ENCODE results near the gene PGBD5.

Gene PGBD5

DNA sequence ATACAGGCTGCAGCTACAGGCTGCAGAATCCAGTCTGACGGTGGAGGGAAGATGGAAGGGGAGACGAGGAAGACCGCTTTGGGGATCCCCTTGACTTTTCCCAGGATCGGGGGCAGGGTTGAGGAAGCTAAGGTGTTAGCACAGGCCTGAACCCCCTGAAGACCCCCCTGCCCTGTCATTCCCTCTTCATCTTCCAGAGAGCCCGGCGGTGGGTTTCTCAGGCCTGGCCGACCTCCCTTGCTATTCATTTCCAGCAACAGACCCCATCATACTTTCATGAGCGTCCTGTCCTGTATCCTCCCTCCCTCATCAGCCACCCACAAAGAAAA lies 112.0 kb downstream of the PGBD5 start:
- TF ChIP-seq, protein P1, sequence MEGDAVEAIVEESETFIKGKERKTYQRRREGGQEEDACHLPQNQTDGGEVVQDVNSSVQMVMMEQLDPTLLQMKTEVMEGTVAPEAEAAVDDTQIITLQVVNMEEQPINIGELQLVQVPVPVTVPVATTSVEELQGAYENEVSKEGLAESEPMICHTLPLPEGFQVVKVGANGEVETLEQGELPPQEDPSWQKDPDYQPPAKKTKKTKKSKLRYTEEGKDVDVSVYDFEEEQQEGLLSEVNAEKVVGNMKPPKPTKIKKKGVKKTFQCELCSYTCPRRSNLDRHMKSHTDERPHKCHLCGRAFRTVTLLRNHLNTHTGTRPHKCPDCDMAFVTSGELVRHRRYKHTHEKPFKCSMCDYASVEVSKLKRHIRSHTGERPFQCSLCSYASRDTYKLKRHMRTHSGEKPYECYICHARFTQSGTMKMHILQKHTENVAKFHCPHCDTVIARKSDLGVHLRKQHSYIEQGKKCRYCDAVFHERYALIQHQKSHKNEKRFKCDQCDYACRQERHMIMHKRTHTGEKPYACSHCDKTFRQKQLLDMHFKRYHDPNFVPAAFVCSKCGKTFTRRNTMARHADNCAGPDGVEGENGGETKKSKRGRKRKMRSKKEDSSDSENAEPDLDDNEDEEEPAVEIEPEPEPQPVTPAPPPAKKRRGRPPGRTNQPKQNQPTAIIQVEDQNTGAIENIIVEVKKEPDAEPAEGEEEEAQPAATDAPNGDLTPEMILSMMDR (IDR thresholded peaks at IDR 0.05; ENCODE audit: low read depth, low read length, missing control alignments) = no peak
- no peak for DNase-seq (ENCODE audit: low read depth)
- no peak overlapping the region for H3K4me3 ChIP-seq (ENCODE audit: low read depth, low read length)

DNA sequence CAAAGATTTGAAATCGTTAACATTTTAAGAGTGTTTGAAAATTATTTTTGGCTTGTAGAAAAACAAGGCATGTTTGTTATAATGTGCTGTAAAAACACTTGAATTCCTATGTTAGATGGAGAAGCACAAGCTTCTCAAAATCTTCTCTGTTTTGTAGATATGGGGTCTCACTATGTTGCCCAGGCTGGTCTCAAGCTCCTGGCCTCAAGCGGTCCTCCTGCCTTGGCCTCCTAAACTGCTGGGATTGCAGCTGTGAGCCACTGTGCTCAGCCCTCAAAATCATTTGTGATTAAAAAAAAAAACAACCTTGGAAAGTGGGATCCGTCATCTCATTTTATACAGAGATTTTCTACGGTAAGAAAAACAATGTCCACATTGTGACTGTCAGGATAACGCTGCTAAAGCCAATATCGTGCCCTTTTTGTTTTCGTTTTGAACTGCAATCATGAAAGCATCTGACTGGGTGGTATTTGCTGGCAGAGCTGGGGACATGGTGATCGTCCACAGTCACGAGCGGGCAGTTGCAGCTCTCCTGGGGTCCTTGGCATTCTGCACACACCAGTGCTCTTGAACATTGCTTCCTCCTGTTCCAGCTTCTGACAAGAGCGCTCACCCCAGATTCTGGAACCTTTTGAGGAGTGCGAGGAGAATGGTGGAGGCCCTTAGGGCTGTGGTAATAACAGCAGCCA lies 112.5 kb downstream of the PGBD5 start:
- no peak overlapping the region for H3K4me3 ChIP-seq (ENCODE audit: low read depth, low read length)
- no peak for DNase-seq (ENCODE audit: low read depth)
- TF ChIP-seq, protein P1 (IDR thresholded peaks at IDR 0.05; ENCODE audit: low read depth, low read length, missing control alignments) = no peak

DNA sequence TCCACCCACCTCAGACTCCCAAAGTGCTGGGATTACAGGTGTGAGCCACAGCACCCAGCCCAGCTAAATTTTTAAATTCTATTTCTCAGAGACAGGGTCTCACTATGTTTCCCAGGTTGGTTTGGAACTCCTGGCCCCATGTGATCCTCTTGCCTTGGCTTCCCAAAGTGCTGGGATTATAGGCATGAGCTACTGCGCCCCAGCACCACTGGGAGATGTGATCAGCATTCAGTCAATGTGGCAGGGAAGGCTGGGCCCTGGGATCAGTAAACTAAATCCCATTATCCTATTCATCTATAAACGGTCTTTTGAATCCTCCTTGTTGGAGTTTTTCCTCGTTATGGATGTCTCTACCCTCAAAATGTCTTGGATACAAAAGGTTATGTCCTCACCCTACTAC lies 113.5 kb downstream of the PGBD5 start:
- TF ChIP-seq, protein P1 (IDR thresholded peaks at IDR 0.05; ENCODE audit: low read depth, low read length, missing control alignments) = no peak
- H3K4me3 ChIP-seq (ENCODE audit: low read depth, low read length) = no peak overlapping the region
- no peak for DNase-seq (ENCODE audit: low read depth)

DNA sequence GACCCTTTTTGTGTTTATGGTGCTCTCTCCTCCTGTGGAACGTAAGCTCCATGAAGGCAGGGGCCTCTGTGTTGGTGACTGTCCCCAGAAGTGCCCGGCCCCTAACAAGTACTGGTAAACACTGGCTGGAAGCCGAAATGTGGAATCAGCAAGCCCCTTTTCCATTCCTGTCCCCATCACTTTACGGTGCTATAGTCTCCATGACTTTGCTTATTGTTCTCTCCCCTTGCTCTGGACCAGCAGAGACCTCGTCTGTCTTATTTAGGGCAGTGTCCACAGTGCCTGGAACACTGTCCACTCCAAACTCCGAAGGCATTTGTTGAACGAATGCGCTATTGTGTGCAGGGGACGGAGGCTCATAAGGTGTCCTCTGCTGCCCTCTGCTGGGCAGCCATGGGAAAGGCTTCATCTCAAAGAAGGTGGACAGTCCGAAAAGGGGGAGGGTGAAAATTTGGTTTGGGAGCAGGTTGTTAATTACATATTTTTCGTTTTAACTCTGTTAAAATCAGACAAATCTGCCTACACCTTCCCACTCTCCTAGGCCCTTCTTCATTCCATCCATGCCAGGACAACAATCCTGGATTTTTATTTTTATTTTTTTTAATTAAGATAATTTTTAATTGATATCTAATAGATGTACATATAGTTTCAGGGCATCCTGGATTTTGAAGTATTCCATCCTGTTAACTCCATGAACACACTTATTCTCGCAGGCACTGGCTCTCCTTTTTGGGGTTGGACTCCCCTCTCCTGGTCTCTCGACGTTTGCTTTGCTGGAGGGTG lies 115.6 kb downstream of the PGBD5 start:
- TF ChIP-seq, protein P1 (IDR thresholded peaks at IDR 0.05; ENCODE audit: low read depth, low read length, missing control alignments) = peak; percentile 89
- H3K4me3 ChIP-seq (ENCODE audit: low read depth, low read length) = no peak overlapping the region
- DNase-seq (ENCODE audit: low read depth) = peak; percentile 29

DNA sequence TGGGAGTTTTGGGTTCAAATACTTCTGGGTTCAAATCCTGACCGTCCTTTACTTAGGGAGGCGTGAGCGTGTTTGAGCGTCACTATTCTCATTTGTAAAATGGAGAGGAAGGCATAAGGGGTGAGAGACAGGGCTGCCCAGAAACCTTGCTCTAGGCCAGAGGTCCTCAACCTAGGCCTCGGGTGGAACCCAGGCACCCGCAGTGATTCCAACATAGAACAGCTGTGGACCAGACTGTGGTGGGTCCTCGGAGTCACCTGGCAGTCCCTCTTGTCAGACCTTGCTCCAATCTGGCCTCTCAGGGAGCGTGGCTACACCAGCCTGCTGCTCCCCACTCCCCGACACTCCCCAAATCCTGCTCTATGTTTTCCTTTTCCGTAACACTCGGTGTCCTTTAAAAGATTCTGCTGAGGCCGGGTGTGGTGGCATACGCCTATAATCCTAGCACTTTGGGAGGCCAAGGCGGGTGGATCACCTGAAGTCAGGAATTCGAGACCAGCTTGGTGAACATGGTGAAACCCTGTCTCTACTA lies 116.4 kb downstream of the PGBD5 start:
- TF ChIP-seq, protein P1 (IDR thresholded peaks at IDR 0.05; ENCODE audit: low read depth, low read length, missing control alignments) = no peak
- no peak overlapping the region for H3K4me3 ChIP-seq (ENCODE audit: low read depth, low read length)

DNA sequence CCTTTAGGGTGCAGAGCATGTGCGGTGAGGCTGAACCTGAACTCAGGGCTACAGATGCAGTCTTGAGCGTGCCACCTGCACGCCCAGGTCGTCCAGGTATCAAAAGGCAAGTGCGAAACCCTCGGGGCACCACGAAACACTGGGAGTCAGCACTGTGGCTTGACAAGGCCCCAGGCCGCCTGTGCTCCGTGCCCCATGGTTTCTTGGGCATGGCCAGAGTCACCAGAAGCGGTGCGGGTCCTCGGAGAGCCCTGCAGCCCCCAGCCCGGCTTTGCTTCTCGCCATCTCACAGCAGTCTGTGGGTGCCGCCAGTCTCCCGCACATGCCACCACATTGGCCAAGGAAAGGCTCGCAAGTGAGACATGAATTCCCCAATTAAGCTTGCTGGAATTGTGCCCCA lies 117.3 kb downstream of the PGBD5 start:
- DNase-seq (ENCODE audit: low read depth) = no peak
- no peak overlapping the region for H3K4me3 ChIP-seq (ENCODE audit: low read depth, low read length)
- TF ChIP-seq, protein P1 (IDR thresholded peaks at IDR 0.05; ENCODE audit: low read depth, low read length, missing control alignments) = no peak

More for the DNA sequence above, 116.4 kb downstream of the PGBD5 start:
- DNase-seq (ENCODE audit: low read depth) = no peak

Measured in GM12864 (cell line).